IMR-90 (cell line): ENCODE data around the gene PPAN. TPM values are rescaled to one million over a fixed set of nuclear protein-coding genes. Genes with fewer than 3 reads are reported as not detected.

Source experiments
- ATAC-seq: fragments of 200-7000 bp; cut with Tn5 transposase; 2 replicates; pipeline ENCODE4 v1.9.1; 2020; ENCODE audit warnings: low read depth, mild to moderate bottlenecking, moderate library complexity
- BruUV-seq: library from RNA; stranded (reverse); fragments of 400-500 nt; replicated peaks from 2 replicates; lab custom pipeline; 2021; lab: Mats Ljungman, UMichigan
- CTCF ChIA-PET: fragments of 300-600 bp; formaldehyde crosslinking; extraction: SDS; loops from one replicate; lab custom pipeline; 2021; ENCODE audit warnings: antibody characterized with exemption; lab: Yijun Ruan, JAX
- POLR2A ChIA-PET: fragments of 300-600 bp; sonication (Branson Sonifier 250); formaldehyde crosslinking; loops from one replicate; lab custom pipeline; 2022; ENCODE audit warnings: antibody characterized with exemption; ENCODE audit not compliant: unreplicated experiment; lab: Charles Lee
- DNase-seq: peaks from one replicate; pipeline ENCODE4 v3.0.0; 2013
- H2AFZ ChIP-seq: replicated peaks from 2 replicates; pipeline ENCODE3; 2013; ENCODE audit warnings: low read length, mild to moderate bottlenecking; ENCODE audit not compliant: poor library complexity
- H2AK5ac ChIP-seq: 2 replicates; pipeline ENCODE4 v1.6.1; 2013; ENCODE audit warnings: low read depth, low read length, inconsistent platforms
- H2AK9ac ChIP-seq: replicated peaks from 2 replicates; pipeline ENCODE3; 2013; ENCODE audit warnings: mild to moderate bottlenecking, low read depth, low read length, moderate library complexity; ENCODE audit not compliant: poor library complexity
- H2BK120ac ChIP-seq: 2 replicates; pipeline ENCODE4 v1.6.1; 2013; ENCODE audit warnings: low read depth, low read length, inconsistent platforms
- H2BK15ac ChIP-seq: 3 replicates; pipeline ENCODE4 v1.6.1; 2013; ENCODE audit warnings: low read depth, low read length, inconsistent platforms
- H2BK20ac ChIP-seq: 2 replicates; pipeline ENCODE4 v1.6.1; 2013; ENCODE audit warnings: low read depth, mild to moderate bottlenecking, inconsistent platforms, low read length, moderate library complexity
- H2BK5ac ChIP-seq: 2 replicates; pipeline ENCODE4 v1.6.1; 2013; ENCODE audit warnings: mild to moderate bottlenecking, low read depth, low read length, inconsistent platforms; ENCODE audit not compliant: poor library complexity, severe bottlenecking
- H3K14ac ChIP-seq: replicated peaks from 2 replicates; pipeline ENCODE4 v1.6.1; 2013; ENCODE audit warnings: low read depth, low read length, inconsistent platforms
- H3K18ac ChIP-seq: 2 replicates; pipeline ENCODE4 v1.6.1; 2013; ENCODE audit warnings: low read depth, low read length, control low read depth
- H3K23ac ChIP-seq: 2 replicates; pipeline ENCODE4 v1.6.1; 2013; ENCODE audit warnings: low read depth, low read length, inconsistent platforms
- H3K27ac ChIP-seq: 2 replicates; pipeline ENCODE4 v1.5.1; 2013; ENCODE audit warnings: mild to moderate bottlenecking, control low read depth, low read length; ENCODE audit not compliant: insufficient read depth
- H3K27me3 ChIP-seq: 2 replicates; pipeline ENCODE4 v1.6.1; 2013; ENCODE audit warnings: low read length; ENCODE audit not compliant: control insufficient read depth, insufficient read depth
- H3K36me3 ChIP-seq: 2 replicates; pipeline ENCODE4 v1.6.1; 2013; ENCODE audit warnings: low read length, mixed read lengths; ENCODE audit not compliant: control insufficient read depth, insufficient read depth
- H3K4ac ChIP-seq: 2 replicates; pipeline ENCODE4 v1.6.1; 2013; ENCODE audit warnings: low read depth, low read length, inconsistent platforms
- H3K4me1 ChIP-seq: 2 replicates; pipeline ENCODE4 v1.6.1; 2013; ENCODE audit warnings: low read length, mixed read lengths; ENCODE audit not compliant: control insufficient read depth, insufficient read depth
- H3K4me2 ChIP-seq: 2 replicates; pipeline ENCODE4 v1.6.1; 2013; ENCODE audit warnings: low read depth, mild to moderate bottlenecking, control low read depth, low read length, moderate library complexity
- H3K4me3 ChIP-seq: 2 replicates; pipeline ENCODE4 v1.5.1; 2013; ENCODE audit warnings: low read depth, mild to moderate bottlenecking, control low read depth, low read length, moderate library complexity; ENCODE audit not compliant: insufficient read depth
- H3K56ac ChIP-seq: 2 replicates; pipeline ENCODE4 v1.6.1; 2013; ENCODE audit warnings: low read length, inconsistent platforms; ENCODE audit not compliant: insufficient read depth; ENCODE audit errors: extremely low read depth
- H3K79me1 ChIP-seq, 2 experiments: 2 replicates each; pipeline ENCODE4 v1.6.1; 2013; ENCODE audit warnings: low read length in 2 of 2, inconsistent platforms in 1 of 2, low read depth in 1 of 2
- H3K9ac ChIP-seq: 2 replicates; pipeline ENCODE4 v1.6.1; 2013; ENCODE audit warnings: low read depth, low read length, control low read depth
- H3K9me1 ChIP-seq: 2 replicates; pipeline ENCODE4 v1.6.1; 2013; ENCODE audit warnings: low read length, inconsistent platforms; ENCODE audit not compliant: insufficient read depth
- H3K9me3 ChIP-seq: 2 replicates; pipeline ENCODE4 v1.6.1; 2013; ENCODE audit warnings: low read length; ENCODE audit not compliant: control insufficient read depth, insufficient read depth
- H4K20me1 ChIP-seq: 2 replicates; pipeline ENCODE4 v1.6.1; 2013; ENCODE audit warnings: low read length, inconsistent platforms; ENCODE audit not compliant: insufficient read depth
- H4K5ac ChIP-seq: 2 replicates; pipeline ENCODE4 v1.6.1; 2013; ENCODE audit warnings: mild to moderate bottlenecking, low read depth, low read length, control low read depth
- H4K8ac ChIP-seq, 2 experiments: 2 replicates each; pipeline ENCODE4 v1.6.1; 2013; ENCODE audit warnings: low read depth in 2 of 2, low read length in 2 of 2, control low read depth in 1 of 2, inconsistent platforms in 1 of 2
- H4K91ac ChIP-seq: 2 replicates; pipeline ENCODE4 v1.6.1; 2013; ENCODE audit warnings: low read depth, low read length, inconsistent platforms; ENCODE audit not compliant: insufficient read depth
- CEBPB ChIP-seq: IDR thresholded peaks from 2 replicates; pipeline ENCODE4 v1.6.1; 2012; ENCODE audit warnings: low read depth, low read length, improper control_type of control experiment
- CHD1 ChIP-seq: IDR thresholded peaks from 2 replicates; pipeline ENCODE4 v1.6.1; 2012; ENCODE audit warnings: low read depth, low read length, improper control_type of control experiment
- CTCF ChIP-seq: conservative IDR thresholded peaks from 2 replicates; pipeline ENCODE4 v1.5.1; 2012; ENCODE audit warnings: mild to moderate bottlenecking, low read depth, low read length, improper control_type of control experiment
- ELK1 ChIP-seq: fragments of 150-350 bp; IDR thresholded peaks from 2 replicates; pipeline ENCODE4 v1.6.1; 2016; ENCODE audit warnings: low read depth, mild to moderate bottlenecking, low read length, moderate library complexity, borderline replicate concordance
- FOS ChIP-seq: fragments of 150-350 bp; IDR thresholded peaks from 2 replicates; pipeline ENCODE4 v1.6.1; 2016; ENCODE audit warnings: low read depth, low read length
- MAFK ChIP-seq: IDR thresholded peaks from 2 replicates; pipeline ENCODE4 v1.6.1; 2012; ENCODE audit warnings: low read depth, low read length, improper control_type of control experiment
- MAZ ChIP-seq: IDR thresholded peaks from 2 replicates; pipeline ENCODE4 v1.6.1; 2012; ENCODE audit warnings: low read depth, mild to moderate bottlenecking, low read length, improper control_type of control experiment, moderate library complexity, borderline replicate concordance
- MXI1 ChIP-seq: IDR thresholded peaks from 2 replicates; pipeline ENCODE4 v1.6.1; 2012; ENCODE audit warnings: low read depth, mild to moderate bottlenecking, low read length, moderate library complexity, borderline replicate concordance
- NFE2L2 ChIP-seq: fragments of 150-350 bp; IDR thresholded peaks from 2 replicates; pipeline ENCODE4 v1.6.1; 2016; ENCODE audit warnings: low read depth, mild to moderate bottlenecking, low read length
- POLR2A ChIP-seq: IDR thresholded peaks from 2 replicates; pipeline ENCODE4 v1.6.1; 2012; ENCODE audit warnings: mild to moderate bottlenecking, low read depth, low read length
- RCOR1 ChIP-seq: IDR thresholded peaks from 2 replicates; pipeline ENCODE4 v1.6.1; 2012; ENCODE audit warnings: mild to moderate bottlenecking, low read length, improper control_type of control experiment; ENCODE audit not compliant: insufficient replicate concordance
- RFX5 ChIP-seq: IDR thresholded peaks from 2 replicates; pipeline ENCODE4 v1.8.0; 2012; ENCODE audit warnings: low read depth, mild to moderate bottlenecking, low read length, moderate library complexity
- USF2 ChIP-seq: fragments of 150-350 bp; IDR thresholded peaks from 2 replicates; pipeline ENCODE4 v1.6.1; 2017; ENCODE audit warnings: mild to moderate bottlenecking, antibody characterized with exemption, low read length, low read depth
- WGBS, 2 experiments: methylation state at CpG; one replicate each; pipeline versions ENCODE4 v1.1.5 to v1.1.7; 2013; ENCODE audit warnings: missing lambda C conversion rate in 2 of 2; ENCODE audit not compliant: insufficient read length in 1 of 2; ENCODE audit errors: extremely low coverage in 2 of 2; 5-methylcytosine and 5-hydroxymethylcytosine counted together
- dilution Hi-C: fragments of 300-500 bp; cut with HindIII; formaldehyde crosslinking; loops from one replicate; pipeline ENCODE4 v1.14.3; 2018; ENCODE audit warnings: low sequenced_read_pairs; ENCODE audit not compliant: unreplicated experiment
- in situ Hi-C: fragments of 300-500 bp; cut with MboI; formaldehyde crosslinking; loops from 3 replicates; pipeline ENCODE4 v1.14.3; 2019; ENCODE audit warnings: low sequenced_read_pairs, inconsistent platforms, mixed read lengths
- intact Hi-C: fragments of 100-400 bp; cut with micrococcal nuclease; formaldehyde crosslinking; loops from 2 replicates; pipeline ENCODE4 v1.10.0; 2022
- polyA plus RNA-seq, 3 experiments: library from polyadenylated mRNA; depleted of rRNA; stranded (reverse); fragments of >200 nt; gene quantifications; 2 replicates each; pipeline ENCODE4 v1.2.3, GENCODE V29; 2012; ENCODE audit warnings: low replicate concordance in 1 of 3
- total RNA-seq: library from RNA; depleted of rRNA; stranded (reverse); fragments of >200 nt; gene quantifications from 2 replicates; pipeline ENCODE4 v1.2.3, GENCODE V29; 2012

The PPAN gene
- total and polyA plus RNA-seq, 2 of the 4 experiments (the other 2 are of a cell fraction), result 24.0 to 41.6 TPM

- DNase-seq, result no peak
- Histone ChIP-seq H3K27me3 (no peaks in the 10 kb centered on the region), H3K23ac (no peak overlapping the region), H3K9me3 (no peaks in the 10 kb centered on the region), H4K5ac (no peak overlapping the region), H3K9ac (no peak overlapping the region), H2AK5ac (no peak overlapping the region), H3K56ac (no peak overlapping the region), H2AK9ac (peak overlapping the region; percentile 16), H4K8ac (no peak overlapping the region), H2BK120ac (no peak overlapping the region), H2BK15ac (no peak overlapping the region), H2BK20ac (no peak overlapping the region), H4K20me1 (no peaks in the 10 kb centered on the region; the same call in 1 of the 2 replicates), H2AFZ (no peak overlapping the region), H3K4me3 (no peak overlapping the region), H3K9me1 (no peaks in the 10 kb centered on the region), H3K4ac (no peak overlapping the region), H3K4me1 (no peaks in the 10 kb centered on the region), H3K18ac (no peak overlapping the region), H4K91ac (no peak overlapping the region), H3K14ac (no peak overlapping the region), H3K27ac (no peak overlapping the region), H3K79me1 (peaks cover 7 to 11% of the 10 kb centered on the region in 2 experiments; a peak in 3 of 4 replicates), H3K4me2 (no peak overlapping the region), H3K36me3 (peaks cover 81% of the 10 kb centered on the region), H2BK5ac (no peak overlapping the region)
- dilution Hi-C loops (no loop called here), intact Hi-C loops (no loop called here), in situ Hi-C loops (no loop called here)
- 93% methylated on average over 22 of the region's 27 CpGs; no CpG with 5 or more reads in 1 of the 2 experiments for WGBS, 2 experiments
- ChIA-PET POLR2A (no interaction called here), CTCF (no interaction called here)
- no peak for ATAC-seq
- no TSS peak for BruUV-seq
- TF ChIP-seq MAFK (no peak), RCOR1 (no peak), POLR2A (no peak), USF2 (no peak), NFE2L2 (no peak), ELK1 (no peak), CHD1 (no peak), FOS (no peak), RFX5 (no peak), MAZ (no peak), MXI1 (no peak), CTCF (no peak), CEBPB (no peak)
These were observed 33.0 kb downstream of the PPAN start for GRCh38 chr19:10138879-10139795.
